SU-DHL-6 (cell line): Measurements from ENCODE around the gene NLN.

Source experiments
- CTCF ChIP-seq: fragments of 200-600 bp; sonication (generic); IDR thresholded peaks from one replicate; pipeline ENCODE4 v1.5.1; 2017; ENCODE audit warnings: antibody characterized with exemption, mild to moderate bottlenecking, low read length, moderate library complexity; ENCODE audit not compliant: insufficient read depth, poor library complexity, severe bottlenecking
- EZH2phosphoT487 ChIP-seq: fragments of 200-600 bp; sonication (generic), shearing (Covaris generic); conservative IDR thresholded peaks from 2 replicates; pipeline ENCODE4 v1.6.1; 2018; ENCODE audit warnings: mild to moderate bottlenecking, antibody characterized with exemption, low read length, moderate library complexity, mixed read lengths

- TF ChIP-seq CTCF, result no peak
- TF ChIP-seq EZH2phosphoT487, result no peak
Measured at GRCh38 chr5:65805089-65805488, 83.1 kb downstream of the NLN start.
